ENCODE data around the gene HABP4. TPM values are rescaled to one million over a fixed set of nuclear protein-coding genes. Genes with fewer than 3 reads are reported as not detected.
A peak's percentile ranks its signal among the peaks of the same experiment; 100 is the strongest.

Gene HABP4
- total and polyA plus RNA-seq, 10 of the 15 experiments (the other 5 are each of a cell fraction or from before 2014, with no cell fraction given): 1.6 to 15.4 (median 11.6) TPM

DNA sequence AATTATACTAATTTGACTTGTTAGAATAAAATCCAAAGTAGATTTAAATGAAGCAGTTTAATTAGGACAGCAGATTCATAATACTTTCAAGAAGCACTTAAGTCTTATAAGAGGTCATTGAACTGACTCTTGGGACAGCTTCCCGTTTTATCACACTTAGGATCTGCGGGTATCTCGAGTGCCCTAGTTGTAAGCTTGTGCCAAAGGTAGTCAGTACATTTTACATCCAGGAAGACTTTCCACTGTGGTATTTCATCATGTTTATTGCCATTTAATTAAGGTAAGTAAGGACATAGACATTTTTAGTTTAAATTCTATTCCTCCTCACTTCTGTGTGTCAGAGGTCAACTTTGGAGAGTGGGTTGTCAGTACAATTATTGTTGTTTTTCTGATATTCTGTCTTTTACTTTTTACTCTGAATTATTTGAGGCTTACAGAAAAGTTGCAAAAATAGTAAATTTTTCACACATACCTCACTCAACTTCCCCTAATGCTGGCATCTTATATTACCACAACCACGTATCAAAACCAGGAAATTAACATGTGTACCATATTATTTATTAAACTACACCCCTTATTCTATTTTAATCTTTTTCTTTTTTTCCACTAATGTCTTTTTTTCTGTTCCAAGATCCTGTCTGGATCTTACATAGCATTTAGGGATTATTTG is 24.3 kb upstream of the HABP4 start (continued):
- no peak for TF ChIP-seq ZZZ3 (IDR thresholded peaks at IDR 0.05; ENCODE audit: control insufficient read depth, insufficient read length, low read depth)
- TF ChIP-seq, protein P1, sequence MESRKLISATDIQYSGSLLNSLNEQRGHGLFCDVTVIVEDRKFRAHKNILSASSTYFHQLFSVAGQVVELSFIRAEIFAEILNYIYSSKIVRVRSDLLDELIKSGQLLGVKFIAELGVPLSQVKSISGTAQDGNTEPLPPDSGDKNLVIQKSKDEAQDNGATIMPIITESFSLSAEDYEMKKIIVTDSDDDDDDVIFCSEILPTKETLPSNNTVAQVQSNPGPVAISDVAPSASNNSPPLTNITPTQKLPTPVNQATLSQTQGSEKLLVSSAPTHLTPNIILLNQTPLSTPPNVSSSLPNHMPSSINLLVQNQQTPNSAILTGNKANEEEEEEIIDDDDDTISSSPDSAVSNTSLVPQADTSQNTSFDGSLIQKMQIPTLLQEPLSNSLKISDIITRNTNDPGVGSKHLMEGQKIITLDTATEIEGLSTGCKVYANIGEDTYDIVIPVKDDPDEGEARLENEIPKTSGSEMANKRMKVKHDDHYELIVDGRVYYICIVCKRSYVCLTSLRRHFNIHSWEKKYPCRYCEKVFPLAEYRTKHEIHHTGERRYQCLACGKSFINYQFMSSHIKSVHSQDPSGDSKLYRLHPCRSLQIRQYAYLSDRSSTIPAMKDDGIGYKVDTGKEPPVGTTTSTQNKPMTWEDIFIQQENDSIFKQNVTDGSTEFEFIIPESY (IDR thresholded peaks at IDR 0.05): no peak
- TF ChIP-seq CHD2 (IDR thresholded peaks at IDR 0.05; ENCODE audit: borderline replicate concordance, low read depth, low read length): no peak
- TF ChIP-seq MYB (IDR thresholded peaks at IDR 0.05; ENCODE audit: borderline replicate concordance, low read depth, low read length): no peak
- TF ChIP-seq, protein P2, sequence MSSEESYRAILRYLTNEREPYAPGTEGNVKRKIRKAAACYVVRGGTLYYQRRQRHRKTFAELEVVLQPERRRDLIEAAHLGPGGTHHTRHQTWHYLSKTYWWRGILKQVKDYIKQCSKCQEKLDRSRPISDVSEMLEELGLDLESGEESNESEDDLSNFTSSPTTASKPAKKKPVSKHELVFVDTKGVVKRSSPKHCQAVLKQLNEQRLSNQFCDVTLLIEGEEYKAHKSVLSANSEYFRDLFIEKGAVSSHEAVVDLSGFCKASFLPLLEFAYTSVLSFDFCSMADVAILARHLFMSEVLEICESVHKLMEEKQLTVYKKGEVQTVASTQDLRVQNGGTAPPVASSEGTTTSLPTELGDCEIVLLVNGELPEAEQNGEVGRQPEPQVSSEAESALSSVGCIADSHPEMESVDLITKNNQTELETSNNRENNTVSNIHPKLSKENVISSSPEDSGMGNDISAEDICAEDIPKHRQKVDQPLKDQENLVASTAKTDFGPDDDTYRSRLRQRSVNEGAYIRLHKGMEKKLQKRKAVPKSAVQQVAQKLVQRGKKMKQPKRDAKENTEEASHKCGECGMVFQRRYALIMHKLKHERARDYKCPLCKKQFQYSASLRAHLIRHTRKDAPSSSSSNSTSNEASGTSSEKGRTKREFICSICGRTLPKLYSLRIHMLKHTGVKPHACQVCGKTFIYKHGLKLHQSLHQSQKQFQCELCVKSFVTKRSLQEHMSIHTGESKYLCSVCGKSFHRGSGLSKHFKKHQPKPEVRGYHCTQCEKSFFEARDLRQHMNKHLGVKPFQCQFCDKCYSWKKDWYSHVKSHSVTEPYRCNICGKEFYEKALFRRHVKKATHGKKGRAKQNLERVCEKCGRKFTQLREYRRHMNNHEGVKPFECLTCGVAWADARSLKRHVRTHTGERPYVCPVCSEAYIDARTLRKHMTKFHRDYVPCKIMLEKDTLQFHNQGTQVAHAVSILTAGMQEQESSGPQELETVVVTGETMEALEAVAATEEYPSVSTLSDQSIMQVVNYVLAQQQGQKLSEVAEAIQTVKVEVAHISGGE (CRISPR knock-in tag; IDR thresholded peaks at IDR 0.05): no peak
- 0 out of 2 replicates have a peak, but pooled peaks have one; percentile 26 for TF ChIP-seq NBN (IDR thresholded peaks at IDR 0.05)
- no peak for TF ChIP-seq BCL3 (IDR thresholded peaks at IDR 0.05; ENCODE audit: borderline replicate concordance, insufficient read depth, low read depth, low read length, poor library complexity, severe bottlenecking)
- no peak for TF ChIP-seq HSF1 (IDR thresholded peaks at IDR 0.05; ENCODE audit: low read depth, low read length)
- 0 out of 4 replicates have a peak, but pooled peaks of 1 of the 2 experiments have one; percentile 19 for TF ChIP-seq EP300 (IDR thresholded peaks at IDR 0.05; ENCODE audit: borderline replicate concordance in 1 of 2, control insufficient read depth in 1 of 2, low read depth in 2 of 2, low read length in 2 of 2)
- no peak for TF ChIP-seq ZNF687 (IDR thresholded peaks at IDR 0.05)
- TF ChIP-seq RUNX3 (IDR thresholded peaks at IDR 0.05; ENCODE audit: low read length): no peak

Data from GM12878 (cell line).